ENCODE data around the gene RTEL1. TPM values are rescaled to one million over a fixed set of nuclear protein-coding genes. Genes with fewer than 3 reads are reported as not detected.

Gene RTEL1
- total RNA-seq, 1 experiment from 2014 or later, result 33.4 TPM

- Histone ChIP-seq H3K14ac (ENCODE audit: insufficient read depth, low read length) (no peak overlapping the region), H4K20me1 (ENCODE audit: control insufficient read depth, insufficient read depth, insufficient read length) (no peaks in the 10 kb centered on the region), H3K79me2 (ENCODE audit: insufficient read depth, low read length) (no peaks in the 10 kb centered on the region; the same call in 1 of the 2 replicates), H4K8ac (replicated peaks; ENCODE audit: insufficient read length, low read depth, low read length) (no peak overlapping the region), H3K79me1 (ENCODE audit: insufficient read depth, low read depth, low read length, poor library complexity, severe bottlenecking) (peaks cover 4% of the 10 kb centered on the region), H2BK12ac (ENCODE audit: insufficient read length, low read depth, low read length) (no peak overlapping the region), H2BK5ac (ENCODE audit: insufficient read length, low read length) (no peak overlapping the region), H3K4ac (ENCODE audit: low read depth, low read length) (no peak overlapping the region), H3K9me3 (ENCODE audit: control insufficient read depth, low read depth, low read length) (peaks cover 13% of the 10 kb centered on the region), H2BK20ac (ENCODE audit: low read depth, low read length, poor library complexity, severe bottlenecking) (no peak overlapping the region), H4K91ac (ENCODE audit: insufficient read length, low read depth, low read length) (no peak overlapping the region), H2AK5ac (ENCODE audit: insufficient read length, low read length) (no peak overlapping the region), H3K4me2 (ENCODE audit: insufficient read depth, insufficient read length, low read length) (no peak overlapping the region), H3K23ac (ENCODE audit: insufficient read length, low read depth, low read length) (no peak overlapping the region), H2BK15ac (ENCODE audit: low read depth, low read length) (no peak overlapping the region), H3K18ac (ENCODE audit: insufficient read length, low read depth, low read length) (no peak overlapping the region), H2BK120ac (ENCODE audit: low read depth, low read length, poor library complexity, severe bottlenecking) (no peak overlapping the region), H3K27ac (ENCODE audit: insufficient read length, low read depth, low read length) (no peak overlapping the region), H3K9ac (ENCODE audit: extremely low read depth, insufficient read length, low read length) (no peak overlapping the region), H3K56ac (ENCODE audit: insufficient read length, low read depth, low read length) (no peak overlapping the region), H3K4me1 (ENCODE audit: insufficient read depth, low read length) (no peaks in the 10 kb centered on the region), H3K23me2 (ENCODE audit: insufficient read length, low read depth, low read length, poor library complexity, severe bottlenecking) (no peaks in the 10 kb centered on the region), H2AFZ (ENCODE audit: low read length) (no peak overlapping the region), H4K5ac (ENCODE audit: insufficient read length, low read depth, low read length) (no peak overlapping the region), H3K27me3 (ENCODE audit: insufficient read depth, low read length) (no peaks in the 10 kb centered on the region), H3T11ph (ENCODE audit: low read length) (no peak overlapping the region)
- Mint-ChIP-seq H3K4me3 (no peak overlapping the region), H3K27ac (no peak overlapping the region), H3K9me3 (peaks cover 17 to 19% of the 10 kb centered on the region in 2 experiments), H3K36me3 (ENCODE audit: insufficient read depth in 1 of 3, low read depth in 3 of 3) (peaks cover 48 to 61% (median 59%) of the 10 kb centered on the region in 3 experiments), H3K27me3 (ENCODE audit: low read depth) (no peaks in the 10 kb centered on the region; the same call in 1 of the 2 replicates), H3K4me1 (peaks cover 6 to 7% of the 10 kb centered on the region in 2 experiments)
- no peak for TF ChIP-seq CTCF (conservative IDR thresholded peaks at IDR 0.05)
- no peak for DNase-seq
- whole genome bisulfite sequencing (ENCODE audit: extremely low coverage, insufficient read length, low lambda C conversion rate), result no CpG with 5 or more reads among the region's 41 CpGs
Observed at GRCh38 chr20:63617092-63617875, 40.8 kb upstream of the RTEL1 start.
